LNCaP clone FGC (cell line): ENCODE data around the gene RAB27A.
"Not testable (repeated sequence)": the region's sequence is repeated elsewhere in the genome, so short reads cannot be mapped to it uniquely, and the experiment has no call there.

ENCODE experiments used
- DNase-seq: peaks from one replicate; pipeline ENCODE4 v3.0.0-alpha.2; 2011; ENCODE audit warnings: low read depth
- H3K4me3 ChIP-seq: 2 replicates; pipeline ENCODE4 v1.5.1; 2011; ENCODE audit warnings: mild to moderate bottlenecking, low read depth, low read length, control low read depth
- CTCF ChIP-seq: IDR thresholded peaks from 2 replicates; pipeline ENCODE4 v1.5.1; 2012; ENCODE audit warnings: mild to moderate bottlenecking; ENCODE audit not compliant: control insufficient read depth, insufficient read depth; ENCODE audit errors: extremely low read depth

RAB27A gene

DNA sequence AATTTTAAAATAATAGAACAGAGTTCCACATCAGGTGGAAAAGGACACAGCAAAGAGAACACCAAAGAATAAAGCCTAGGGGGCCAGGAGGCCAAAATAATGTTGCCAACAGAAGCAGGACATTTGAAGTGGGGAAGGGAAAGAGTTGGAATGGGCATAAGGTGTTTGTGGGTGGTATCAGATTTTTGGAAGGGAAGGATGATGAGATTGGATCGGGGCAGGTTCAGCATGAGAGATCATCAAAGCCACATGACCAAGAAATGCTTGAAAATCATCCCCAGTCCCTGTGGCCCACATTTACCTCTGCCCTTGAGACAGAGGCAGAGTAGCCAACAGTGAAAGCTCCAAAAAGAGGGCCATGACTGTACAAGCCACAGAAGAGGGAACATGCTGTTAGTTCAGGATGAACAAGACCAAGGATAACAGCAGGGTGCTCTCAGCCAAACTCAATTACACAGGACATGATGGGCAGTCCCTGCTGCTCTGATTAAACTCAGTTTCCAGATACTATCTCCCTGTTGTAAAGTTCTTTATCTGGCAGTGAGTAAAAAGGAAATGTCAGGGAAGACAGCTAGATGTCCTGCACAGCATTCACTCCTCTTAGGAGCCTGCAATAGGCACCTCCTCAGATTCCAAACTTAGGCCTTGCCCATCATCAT, 32.5 kb downstream of the RAB27A start:
- H3K4me3 ChIP-seq, result no peak overlapping the region
- no peak for TF ChIP-seq CTCF
- DNase-seq, result no peak

GRCh38 chr15:55256281-55257011, 33.2 kb downstream of the RAB27A start:
- no peak for DNase-seq

GRCh38 chr15:55255714-55256113, 33.9 kb downstream of the RAB27A start:
- DNase-seq, result no peak
- TF ChIP-seq CTCF, result no peak
- no peak overlapping the region for H3K4me3 ChIP-seq

More at GRCh38 chr15:55256281-55257011, 33.2 kb downstream of the RAB27A start:
- no peak for TF ChIP-seq CTCF
- no peak overlapping the region for H3K4me3 ChIP-seq

DNA sequence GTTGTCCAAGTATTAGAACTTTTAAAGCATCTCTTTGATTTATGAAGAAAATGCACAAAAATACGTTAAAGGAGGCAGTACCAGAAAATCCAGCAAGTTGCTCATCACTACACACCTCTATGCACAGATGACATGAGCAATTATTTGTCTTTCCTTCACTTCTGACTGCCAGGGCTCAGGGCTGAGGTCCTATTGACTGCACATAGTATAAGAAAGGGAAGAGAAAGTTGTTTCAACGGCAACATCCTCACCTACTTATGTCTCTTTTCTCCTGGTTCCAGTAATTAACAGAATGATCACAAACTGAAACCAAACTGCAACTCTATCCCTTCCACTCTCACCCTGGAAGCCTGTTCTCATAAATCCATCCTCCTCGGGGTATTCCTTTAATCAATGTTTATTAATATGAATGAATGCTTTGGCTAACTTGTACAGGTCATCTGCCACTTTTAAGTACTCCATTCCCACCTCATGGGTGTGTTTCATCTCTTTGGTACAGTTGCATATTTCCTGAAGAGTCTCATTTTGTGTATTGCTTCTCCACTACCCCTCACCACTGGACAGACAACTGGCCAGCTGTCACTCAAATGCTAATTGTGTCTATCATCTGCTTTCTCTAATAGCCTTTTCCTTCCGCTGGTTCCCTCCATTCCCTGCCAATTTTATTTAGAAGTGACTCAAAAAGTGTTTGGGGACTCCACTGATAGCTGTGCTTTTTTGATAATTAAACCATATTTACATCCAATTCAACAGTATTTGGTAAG, 34.5 kb downstream of the RAB27A start:
- no peak overlapping the region for H3K4me3 ChIP-seq
- no peak for DNase-seq
- TF ChIP-seq CTCF, result no peak

DNA sequence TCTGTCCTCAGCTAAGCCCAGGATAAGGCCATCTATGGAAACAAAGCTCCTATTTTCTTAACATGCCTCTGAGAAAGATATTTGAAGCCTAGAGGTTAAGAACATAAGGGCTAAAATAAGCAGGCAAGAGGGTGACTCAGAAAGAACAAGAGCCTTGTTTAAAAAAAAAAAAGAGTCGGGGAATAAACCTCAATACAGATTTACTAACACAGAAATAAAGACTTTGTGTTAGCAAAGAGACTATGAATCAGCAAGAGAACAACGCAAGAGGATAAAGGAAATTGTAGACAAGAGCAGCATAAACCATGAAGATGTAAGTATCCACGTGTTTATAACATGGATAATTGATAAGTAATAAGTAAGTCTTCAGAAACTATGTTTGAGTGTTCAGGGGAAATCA, 36.0 kb downstream of the RAB27A start:
- DNase-seq, result no peak
- H3K4me3 ChIP-seq, result no peak overlapping the region
- TF ChIP-seq CTCF, result no peak

GRCh38 chr15:55252201-55252600, 37.4 kb downstream of the RAB27A start:
- DNase-seq, H3K4me3 ChIP-seq: not testable (repeated sequence)

DNA sequence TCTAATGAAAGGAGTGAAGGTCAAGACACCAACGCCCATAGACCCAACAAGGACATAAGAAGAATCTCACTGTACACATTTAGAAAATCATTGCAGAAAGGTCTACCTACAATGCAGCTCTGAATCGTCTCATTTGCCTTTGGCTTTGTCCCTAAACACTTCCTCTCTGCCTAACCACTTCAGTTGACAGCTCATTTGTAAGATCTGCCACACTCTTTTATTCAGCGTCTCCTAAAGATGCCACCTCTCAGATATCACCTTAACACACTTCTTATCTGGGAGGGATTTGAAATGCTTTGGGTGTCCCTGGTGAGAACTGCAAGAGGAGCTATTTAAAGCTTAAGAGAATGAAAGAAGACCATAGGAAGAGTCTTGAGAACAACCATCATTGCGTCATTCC, 38.7 kb downstream of the RAB27A start:
- TF ChIP-seq CTCF, result no peak
- DNase-seq, result no peak
- H3K4me3 ChIP-seq, result no peak overlapping the region
